BLaER1 treated with 17β-estradiol and CSF1 and Interleukin-3, amounts not matched to agents 10 nM and 100 nM (cell line): Measurements from ENCODE around the gene IRAK1BP1.

Source experiments
- H3K27ac ChIP-seq, 11 experiments: shearing (Covaris generic); formaldehyde crosslinking; 2 replicates each; pipeline ENCODE4 v1.8.1; 2022
- H3K27me3 ChIP-seq, 11 experiments: shearing (Covaris generic); formaldehyde crosslinking; 2 replicates each; pipeline ENCODE4 v1.8.1; 2022
- H3K36me3 ChIP-seq, 11 experiments: shearing (Covaris generic); formaldehyde crosslinking; 2 replicates each; pipeline ENCODE4 v1.8.1; 2022
- H3K4me1 ChIP-seq, 10 experiments: shearing (Covaris generic); formaldehyde crosslinking; 2 replicates each; pipeline ENCODE4 v1.8.1; 2022
- H3K4me2 ChIP-seq, 11 experiments: shearing (Covaris generic); formaldehyde crosslinking; 2 replicates each; pipeline ENCODE4 v1.8.1; 2022
- H3K4me3 ChIP-seq, 10 experiments: shearing (Covaris generic); formaldehyde crosslinking; 2 replicates each; pipeline ENCODE4 v1.8.1; 2022
- H3K9ac ChIP-seq, 11 experiments: shearing (Covaris generic); formaldehyde crosslinking; 2 replicates each; pipeline ENCODE4 v1.8.1; 2022
- H3K9me3 ChIP-seq, 11 experiments: shearing (Covaris generic); formaldehyde crosslinking; replicated peaks in 1 of 11; 2 replicates each; pipeline ENCODE4 v1.8.1; 2022
- H4K20me1 ChIP-seq, 11 experiments: shearing (Covaris generic); formaldehyde crosslinking; 2 replicates each; pipeline ENCODE4 v1.8.1; 2022
- Cebpa-rat ChIP-seq, 11 experiments: shearing (Covaris generic); IDR thresholded peaks; 2 replicates each; pipeline ENCODE4 v1.8.1; 2022

Gene IRAK1BP1

GRCh38 chr6:78947529-78947928 is 80.2 kb downstream of the IRAK1BP1 start:
- Histone ChIP-seq H3K9me3 (peaks cover 12 to 25% (median 17%) of the 10 kb centered on the region in 11 experiments), H3K4me2 (no peak overlapping the region), H3K4me3 (no peak overlapping the region), H3K27me3 (no peaks in the 10 kb centered on the region), H3K36me3 (peaks cover 61 to 98% (median 85%) of the 10 kb centered on the region in 11 experiments), H4K20me1 (no peaks in the 10 kb centered on the region; a peak in 1 of 22 replicates), H3K27ac (no peak overlapping the region), H3K9ac (no peak overlapping the region), H3K4me1 (0 out of 20 replicates have a peak, but pooled peaks cover 0 to 4% (median 0%) of the 10 kb centered on the region in 10 experiments)
- no peak for TF ChIP-seq Cebpa-rat (IDR thresholded peaks at IDR 0.05)

GRCh38 chr6:78947962-78948361 is 80.6 kb downstream of the IRAK1BP1 start:
- H3K9ac ChIP-seq: no peak overlapping the region
- no peak overlapping the region for H3K27ac ChIP-seq
- H4K20me1 ChIP-seq: no peaks in the 10 kb centered on the region; a peak in 1 of 22 replicates
- TF ChIP-seq Cebpa-rat (IDR thresholded peaks at IDR 0.05): no peak
- H3K36me3 ChIP-seq: peaks cover 64 to 98% (median 86%) of the 10 kb centered on the region in 11 experiments
- peaks cover 12 to 25% (median 17%) of the 10 kb centered on the region in 11 experiments for H3K9me3 ChIP-seq
- no peaks in the 10 kb centered on the region for H3K27me3 ChIP-seq
- no peak overlapping the region for H3K4me2 ChIP-seq
- H3K4me1 ChIP-seq: 0 out of 20 replicates have a peak, but pooled peaks cover 0 to 4% (median 0%) of the 10 kb centered on the region in 10 experiments
- H3K4me3 ChIP-seq: no peak overlapping the region

GRCh38 chr6:78948785-78949184 is 81.4 kb downstream of the IRAK1BP1 start:
- H3K4me1 ChIP-seq: 0 out of 20 replicates have a peak, but pooled peaks cover 0 to 4% (median 0%) of the 10 kb centered on the region in 10 experiments
- H3K36me3 ChIP-seq: peaks cover 71 to 99% (median 89%) of the 10 kb centered on the region in 11 experiments
- H3K27ac ChIP-seq: no peak overlapping the region
- no peaks in the 10 kb centered on the region for H4K20me1 ChIP-seq
- no peak overlapping the region for H3K9ac ChIP-seq
- no peak overlapping the region for H3K4me2 ChIP-seq
- H3K9me3 ChIP-seq: peaks cover 12 to 25% (median 17%) of the 10 kb centered on the region in 11 experiments
- TF ChIP-seq Cebpa-rat (IDR thresholded peaks at IDR 0.05): no peak
- no peak overlapping the region for H3K4me3 ChIP-seq
- no peaks in the 10 kb centered on the region for H3K27me3 ChIP-seq

- H3K4me3 ChIP-seq: no peak overlapping the region
- H3K4me2 ChIP-seq: no peak overlapping the region
- H3K9me3 ChIP-seq: peaks cover 12 to 25% (median 17%) of the 10 kb centered on the region in 11 experiments
- H4K20me1 ChIP-seq: no peaks in the 10 kb centered on the region
- no peak for TF ChIP-seq Cebpa-rat (IDR thresholded peaks at IDR 0.05)
- H3K36me3 ChIP-seq: peaks cover 60 to 91% (median 77%) of the 10 kb centered on the region in 11 experiments
- H3K27ac ChIP-seq: no peak overlapping the region
- H3K9ac ChIP-seq: no peak overlapping the region
- no peaks in the 10 kb centered on the region for H3K27me3 ChIP-seq
- H3K4me1 ChIP-seq: no peaks in the 10 kb centered on the region
Measured at GRCh38 chr6:78952362-78952761, 85.0 kb downstream of the IRAK1BP1 start.
